ENCODE results near the gene TMEM40. TPM values are rescaled to one million over a fixed set of nuclear protein-coding genes. Genes with fewer than 3 reads are reported as not detected.

Gene TMEM40
- total RNA-seq, 1 experiment from 2014 or later = not detected

DNA sequence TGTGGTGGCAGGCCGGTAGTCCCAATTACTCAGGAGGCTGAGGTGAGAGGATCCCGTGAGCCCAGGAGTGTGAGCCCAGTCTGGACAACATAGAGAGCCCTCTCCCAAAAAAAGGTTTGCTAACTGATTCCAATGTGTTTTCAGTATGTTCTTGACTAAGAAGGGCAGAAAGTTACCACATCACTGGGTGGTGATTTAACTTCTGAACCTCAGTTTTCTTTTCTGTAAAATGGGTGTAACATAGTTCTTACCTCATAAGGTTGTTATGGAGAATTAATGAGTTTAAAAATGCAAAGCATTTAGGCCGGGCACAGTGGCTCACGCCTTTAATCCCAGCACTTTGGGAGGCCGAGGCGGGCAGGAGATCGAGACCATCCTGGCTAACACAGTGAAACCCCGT is 66.6 kb downstream of the TMEM40 start:
- Histone ChIP-seq H2BK20ac (ENCODE audit: low read depth, low read length, poor library complexity, severe bottlenecking) (no peak overlapping the region), H3K18ac (ENCODE audit: insufficient read length, low read depth, low read length) (no peak overlapping the region), H3K14ac (ENCODE audit: insufficient read depth, low read length) (no peak overlapping the region), H3T11ph (ENCODE audit: low read length) (no peak overlapping the region), H3K79me2 (ENCODE audit: insufficient read depth, low read length) (no peaks in the 10 kb centered on the region), H3K4me2 (ENCODE audit: insufficient read depth, insufficient read length, low read length) (no peak overlapping the region), H3K27me3 (ENCODE audit: insufficient read depth, low read length) (no peaks in the 10 kb centered on the region; the same call in 1 of the 2 replicates), H3K56ac (ENCODE audit: insufficient read length, low read depth, low read length) (no peak overlapping the region), H2BK5ac (ENCODE audit: insufficient read length, low read length) (no peak overlapping the region), H4K5ac (ENCODE audit: insufficient read length, low read depth, low read length) (no peak overlapping the region), H4K20me1 (ENCODE audit: control insufficient read depth, insufficient read depth, insufficient read length) (no peaks in the 10 kb centered on the region), H2BK12ac (ENCODE audit: insufficient read length, low read depth, low read length) (no peak overlapping the region), H3K27ac (ENCODE audit: insufficient read length, low read depth, low read length) (no peak overlapping the region), H4K8ac (replicated peaks; ENCODE audit: insufficient read length, low read depth, low read length) (no peak overlapping the region), H3K4ac (ENCODE audit: low read depth, low read length) (no peak overlapping the region), H2AK5ac (ENCODE audit: insufficient read length, low read length) (no peak overlapping the region), H2AFZ (ENCODE audit: low read length) (no peak overlapping the region), H2BK120ac (ENCODE audit: low read depth, low read length, poor library complexity, severe bottlenecking) (peak overlapping the region; percentile 36), H4K91ac (ENCODE audit: insufficient read length, low read depth, low read length) (no peak overlapping the region), H3K4me1 (ENCODE audit: insufficient read depth, low read length) (no peaks in the 10 kb centered on the region), H3K23ac (ENCODE audit: insufficient read length, low read depth, low read length) (no peak overlapping the region), H3K9me3 (ENCODE audit: control insufficient read depth, low read depth, low read length) (no peaks in the 10 kb centered on the region), H3K79me1 (ENCODE audit: insufficient read depth, low read depth, low read length, poor library complexity, severe bottlenecking) (no peaks in the 10 kb centered on the region), H2BK15ac (ENCODE audit: low read depth, low read length) (no peak overlapping the region; the same call in 1 of the 2 replicates), H3K9ac (ENCODE audit: extremely low read depth, insufficient read length, low read length) (no peak overlapping the region), H3K23me2 (ENCODE audit: insufficient read length, low read depth, low read length, poor library complexity, severe bottlenecking) (no peaks in the 10 kb centered on the region)
- H3K27ac Mint-ChIP-seq = no peak overlapping the region
- no peaks in the 10 kb centered on the region for H3K36me3 Mint-ChIP-seq (ENCODE audit: insufficient read depth in 1 of 3, low read depth in 3 of 3)
- TF ChIP-seq, protein P1, sequence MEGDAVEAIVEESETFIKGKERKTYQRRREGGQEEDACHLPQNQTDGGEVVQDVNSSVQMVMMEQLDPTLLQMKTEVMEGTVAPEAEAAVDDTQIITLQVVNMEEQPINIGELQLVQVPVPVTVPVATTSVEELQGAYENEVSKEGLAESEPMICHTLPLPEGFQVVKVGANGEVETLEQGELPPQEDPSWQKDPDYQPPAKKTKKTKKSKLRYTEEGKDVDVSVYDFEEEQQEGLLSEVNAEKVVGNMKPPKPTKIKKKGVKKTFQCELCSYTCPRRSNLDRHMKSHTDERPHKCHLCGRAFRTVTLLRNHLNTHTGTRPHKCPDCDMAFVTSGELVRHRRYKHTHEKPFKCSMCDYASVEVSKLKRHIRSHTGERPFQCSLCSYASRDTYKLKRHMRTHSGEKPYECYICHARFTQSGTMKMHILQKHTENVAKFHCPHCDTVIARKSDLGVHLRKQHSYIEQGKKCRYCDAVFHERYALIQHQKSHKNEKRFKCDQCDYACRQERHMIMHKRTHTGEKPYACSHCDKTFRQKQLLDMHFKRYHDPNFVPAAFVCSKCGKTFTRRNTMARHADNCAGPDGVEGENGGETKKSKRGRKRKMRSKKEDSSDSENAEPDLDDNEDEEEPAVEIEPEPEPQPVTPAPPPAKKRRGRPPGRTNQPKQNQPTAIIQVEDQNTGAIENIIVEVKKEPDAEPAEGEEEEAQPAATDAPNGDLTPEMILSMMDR (conservative IDR thresholded peaks at IDR 0.05) = no peak
- H3K4me3 Mint-ChIP-seq = no peak overlapping the region; a peak in 1 of 5 replicates
- no peaks in the 10 kb centered on the region; the same call in none of the 2 replicates for H3K27me3 Mint-ChIP-seq (ENCODE audit: low read depth)
- DNase-seq = no peak
- no peaks in the 10 kb centered on the region for H3K9me3 Mint-ChIP-seq
- no CpG with 5 or more reads among the region's 8 CpGs for WGBS (ENCODE audit: extremely low coverage, insufficient read length, low lambda C conversion rate)
- peaks cover 7 to 11% of the 10 kb centered on the region in 2 experiments for H3K4me1 Mint-ChIP-seq

Data from H9 (cell line).